Keratinocyte (primary cell): ENCODE data around the gene DLG2.

ENCODE experiments used
- CTCF ChIP-seq, 3 experiments: IDR thresholded peaks in 1 of 3; conservative IDR thresholded peaks in 1 of 3; optimal IDR thresholded peaks in 1 of 3; 2 replicates in 2 of 3; 3 replicates in 1 of 3; pipeline versions ENCODE3 to v1.5.1; 2011; ENCODE audit warnings: low read length in 3 of 3, mild to moderate bottlenecking in 3 of 3, moderate library complexity in 2 of 3, control low read depth in 1 of 3, inconsistent platforms in 1 of 3; ENCODE audit not compliant: insufficient read depth in 2 of 3; ENCODE audit errors: extremely low read depth in 1 of 3
- EZH2 ChIP-seq: IDR thresholded peaks from one replicate; pipeline ENCODE4 v1.6.1; 2012; ENCODE audit warnings: inconsistent platforms, mild to moderate bottlenecking, low read length, moderate library complexity

GRCh38 chr11:83736684-83737083 is 1890.5 kb downstream of the DLG2 start:
- TF ChIP-seq CTCF (optimal IDR thresholded peaks at IDR 0.05 in 1 of 3, IDR thresholded peaks at IDR 0.05 in 1 of 3, conservative IDR thresholded peaks at IDR 0.05 in 1 of 3; ENCODE audit: extremely low read depth in 1 of 3, insufficient read depth in 2 of 3, low read length in 3 of 3) (no peak), EZH2 (no peak)
